ENCODE data around the gene STEAP2.

- TF ChIP-seq CTCF (IDR thresholded peaks at IDR 0.05 in 4 of 5, conservative IDR thresholded peaks at IDR 0.05 in 1 of 5) (no peak), POLR2A (IDR thresholded peaks at IDR 0.05) (no peak)
Observed at GRCh38 chr7:90224195-90224594, 12.7 kb downstream of the STEAP2 start.
